Measurements from ENCODE around the gene NTN1.

The NTN1 gene

DNA sequence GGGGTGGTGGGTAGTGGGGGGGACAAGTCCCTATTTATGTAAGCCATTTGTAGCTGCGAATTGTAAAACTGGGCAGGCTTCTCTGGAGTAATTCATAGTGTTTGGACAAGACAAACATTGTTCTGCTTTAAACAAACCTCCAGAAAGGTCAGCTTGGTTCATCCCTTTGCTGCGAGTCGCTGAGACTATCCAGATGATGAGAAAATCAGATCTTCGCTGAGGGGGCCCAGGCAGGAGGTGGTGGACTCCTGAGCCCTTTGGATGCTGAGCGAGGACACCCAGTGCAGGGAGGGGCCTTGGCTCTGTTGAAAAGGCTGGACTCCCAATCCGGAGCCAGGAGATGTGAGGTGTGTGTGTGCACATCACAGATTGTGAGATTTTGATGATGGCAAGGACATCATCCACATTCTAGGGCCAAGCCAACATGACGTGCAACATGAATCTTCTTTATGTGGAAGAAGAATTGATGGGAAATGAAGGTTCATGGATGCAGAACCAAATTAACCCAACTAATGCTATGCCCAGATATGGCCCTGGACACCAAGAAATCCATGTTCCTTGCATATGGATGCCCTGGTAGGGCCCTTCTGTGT lies 15.0 kb upstream of the NTN1 start:
- no peak for DNase-seq (ENCODE audit: low spot score)

DNA sequence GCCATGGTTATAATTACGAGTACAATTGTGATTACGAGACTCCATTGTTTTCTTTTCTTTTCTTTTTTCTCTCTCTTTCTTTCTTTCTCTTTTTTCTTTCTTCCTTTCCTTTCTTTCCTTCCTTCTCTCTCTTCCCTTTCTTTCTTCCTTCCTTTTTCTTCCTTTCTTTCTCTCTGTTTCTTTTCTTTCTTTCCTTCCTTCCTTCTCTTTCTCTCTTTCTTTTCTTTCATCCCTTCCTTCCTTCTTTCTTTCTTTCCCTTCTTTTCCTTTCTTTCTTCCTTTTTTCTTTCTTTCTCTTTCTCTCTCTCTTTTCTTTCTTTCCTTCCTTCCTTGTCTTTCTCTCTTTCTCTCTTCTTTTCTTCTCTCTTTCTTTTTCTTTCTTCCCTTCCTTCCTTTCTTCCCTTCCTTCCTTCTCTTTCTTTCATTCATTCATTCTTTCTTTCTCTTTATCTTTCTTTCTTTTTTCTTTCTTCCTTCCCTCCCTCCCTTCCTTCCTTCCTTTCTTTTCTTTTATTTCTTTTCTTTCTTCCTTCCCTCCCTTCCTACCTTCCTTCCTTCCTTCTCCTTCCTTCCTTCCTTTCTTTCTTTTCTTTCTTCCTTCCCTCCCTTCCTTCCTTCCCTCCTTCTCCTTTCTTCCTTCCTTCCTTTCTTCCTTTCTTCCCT lies 14.1 kb upstream of the NTN1 start:
- DNase-seq (ENCODE audit: low spot score): no peak

GRCh38 chr17:9009096-9009495 lies 12.2 kb upstream of the NTN1 start:
- DNase-seq (ENCODE audit: low spot score): no peak

- no peak for DNase-seq (ENCODE audit: low spot score)
Observed at GRCh38 chr17:9009737-9010136, 11.6 kb upstream of the NTN1 start.

- no peak for DNase-seq (ENCODE audit: low spot score)
Observed at GRCh38 chr17:9011001-9011400, 10.3 kb upstream of the NTN1 start.

- no peak for DNase-seq (ENCODE audit: low spot score)
Observed at GRCh38 chr17:9016941-9017552, 4.3 kb upstream of the NTN1 start.

- DNase-seq (ENCODE audit: low spot score): no peak
Observed at GRCh38 chr17:9018726-9019125, 2.6 kb upstream of the NTN1 start.

GRCh38 chr17:9020096-9020823 lies 1.1 kb upstream of the NTN1 start:
- DNase-seq (ENCODE audit: low spot score): no peak

GRCh38 chr17:9020824-9021157 lies 519 bp upstream of the NTN1 start:
- no peak for DNase-seq (ENCODE audit: low spot score)

- peak; percentile 51 for DNase-seq (ENCODE audit: low spot score)
Observed at GRCh38 chr17:9021992-9022572, 772 bp downstream of the NTN1 start.

DNA sequence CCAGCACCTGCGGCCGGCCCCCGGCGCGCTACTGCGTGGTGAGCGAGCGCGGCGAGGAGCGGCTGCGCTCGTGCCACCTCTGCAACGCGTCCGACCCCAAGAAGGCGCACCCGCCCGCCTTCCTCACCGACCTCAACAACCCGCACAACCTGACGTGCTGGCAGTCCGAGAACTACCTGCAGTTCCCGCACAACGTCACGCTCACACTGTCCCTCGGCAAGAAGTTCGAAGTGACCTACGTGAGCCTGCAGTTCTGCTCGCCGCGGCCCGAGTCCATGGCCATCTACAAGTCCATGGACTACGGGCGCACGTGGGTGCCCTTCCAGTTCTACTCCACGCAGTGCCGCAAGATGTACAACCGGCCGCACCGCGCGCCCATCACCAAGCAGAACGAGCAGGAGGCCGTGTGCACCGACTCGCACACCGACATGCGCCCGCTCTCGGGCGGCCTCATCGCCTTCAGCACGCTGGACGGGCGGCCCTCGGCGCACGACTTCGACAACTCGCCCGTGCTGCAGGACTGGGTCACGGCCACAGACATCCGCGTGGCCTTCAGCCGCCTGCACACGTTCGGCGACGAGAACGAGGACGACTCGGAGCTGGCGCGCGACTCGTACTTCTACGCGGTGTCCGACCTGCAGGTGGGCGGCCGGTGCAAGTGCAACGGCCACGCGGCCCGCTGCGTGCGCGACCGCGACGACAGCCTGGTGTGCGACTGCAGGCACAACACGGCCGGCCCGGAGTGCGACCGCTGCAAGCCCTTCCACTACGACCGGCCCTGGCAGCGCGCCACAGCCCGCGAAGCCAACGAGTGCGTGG lies 1.5 kb downstream of the NTN1 start:
- DNase-seq (ENCODE audit: low spot score): no peak

DNA sequence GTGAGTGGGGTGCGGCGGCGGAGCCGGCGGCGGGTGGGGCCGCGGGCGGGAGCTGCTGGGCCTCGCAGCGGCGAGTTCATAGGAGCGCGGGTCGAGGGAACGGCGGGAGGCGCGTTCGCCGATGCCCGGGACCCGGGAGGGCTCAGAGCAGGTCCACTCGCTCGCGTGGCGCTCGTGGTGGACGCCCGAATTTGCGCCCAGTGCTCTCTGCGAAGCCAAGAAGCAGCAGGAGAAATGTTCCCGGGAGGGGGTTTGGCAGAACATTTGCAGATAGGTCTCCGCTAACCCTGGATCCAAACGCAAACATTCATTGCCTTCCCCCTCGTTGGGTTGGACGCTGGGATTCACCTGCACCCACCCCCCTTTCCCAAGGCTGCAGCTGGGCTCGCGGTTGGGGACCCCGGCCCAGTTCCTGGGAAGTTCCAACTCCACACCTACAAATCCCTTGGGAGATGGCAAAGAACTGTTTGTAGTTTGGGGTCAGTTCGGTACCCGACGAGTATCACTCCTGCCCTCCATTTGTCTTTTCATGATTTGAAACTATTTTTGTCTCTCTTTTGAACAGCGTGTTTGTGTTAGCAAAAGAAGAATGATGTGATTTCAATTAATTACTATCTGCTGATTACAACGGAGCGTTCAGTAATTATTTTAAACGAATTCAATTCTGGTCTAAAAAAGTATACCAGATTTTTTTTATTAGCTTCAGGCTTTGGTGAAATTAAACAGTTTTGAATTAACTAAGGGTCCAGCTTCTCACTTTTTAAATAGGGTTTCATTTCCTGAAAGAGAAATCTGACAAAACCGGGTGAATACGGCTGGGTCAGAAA lies 2.3 kb downstream of the NTN1 start:
- DNase-seq (ENCODE audit: low spot score): no peak

- DNase-seq (ENCODE audit: low spot score): no peak
Observed at GRCh38 chr17:9024497-9024896, 3.2 kb downstream of the NTN1 start.

GRCh38 chr17:9026741-9027140 lies 5.4 kb downstream of the NTN1 start:
- no peak for DNase-seq (ENCODE audit: low spot score)

- DNase-seq (ENCODE audit: low spot score): no peak
Observed at GRCh38 chr17:9028202-9028987, 7.1 kb downstream of the NTN1 start.

DNA sequence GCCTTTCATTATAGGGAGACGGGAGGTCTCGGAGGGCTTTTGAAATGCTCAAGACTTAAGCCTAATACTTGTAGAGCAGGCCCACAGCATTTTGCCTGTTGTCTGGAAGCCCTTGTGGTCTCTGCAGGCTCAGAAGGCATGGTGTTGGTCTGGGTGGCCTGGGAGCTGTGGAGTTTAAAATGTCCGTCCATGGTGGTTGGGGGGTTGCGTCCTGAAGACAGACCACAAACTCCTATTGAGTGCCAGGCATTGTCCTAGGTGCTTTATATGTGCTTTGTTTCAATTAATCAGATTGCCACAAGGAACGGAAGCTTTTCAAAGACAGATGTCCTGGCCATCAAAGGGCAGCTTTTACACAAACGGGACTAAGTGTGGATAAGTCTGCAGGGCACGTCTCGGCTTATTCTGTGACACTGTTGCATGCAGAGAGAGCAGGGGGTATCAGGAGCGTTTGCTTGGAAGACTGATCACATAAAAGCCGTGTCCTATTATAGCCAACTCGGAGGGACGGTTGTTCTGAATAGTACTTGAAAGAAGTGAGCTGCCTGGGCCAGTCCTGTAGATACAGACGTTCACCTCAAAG lies 7.8 kb downstream of the NTN1 start:
- DNase-seq (ENCODE audit: low spot score): no peak

GRCh38 chr17:9032151-9032550 lies 10.8 kb downstream of the NTN1 start:
- DNase-seq (ENCODE audit: low spot score): no peak

DNA sequence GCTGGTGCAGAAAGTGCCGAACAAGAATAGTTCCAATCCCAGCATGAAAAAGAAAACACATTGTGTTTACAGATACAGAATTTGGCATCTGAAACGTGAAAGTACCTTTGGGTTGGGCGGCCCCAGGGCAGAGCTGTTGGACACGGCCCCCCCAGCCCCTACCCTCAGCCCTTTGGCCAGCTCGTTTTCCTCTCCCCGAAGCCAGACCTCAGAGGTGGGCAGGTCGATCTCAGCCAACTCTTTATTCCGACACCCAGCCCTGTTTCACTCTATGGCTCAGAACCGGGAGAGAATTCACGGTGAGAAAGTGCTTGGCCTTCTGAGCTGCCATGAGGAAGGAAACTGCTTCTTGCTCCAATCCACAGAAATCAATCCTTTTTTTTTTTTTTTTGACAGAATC lies 11.3 kb downstream of the NTN1 start:
- DNase-seq (ENCODE audit: low spot score): no peak

DNA sequence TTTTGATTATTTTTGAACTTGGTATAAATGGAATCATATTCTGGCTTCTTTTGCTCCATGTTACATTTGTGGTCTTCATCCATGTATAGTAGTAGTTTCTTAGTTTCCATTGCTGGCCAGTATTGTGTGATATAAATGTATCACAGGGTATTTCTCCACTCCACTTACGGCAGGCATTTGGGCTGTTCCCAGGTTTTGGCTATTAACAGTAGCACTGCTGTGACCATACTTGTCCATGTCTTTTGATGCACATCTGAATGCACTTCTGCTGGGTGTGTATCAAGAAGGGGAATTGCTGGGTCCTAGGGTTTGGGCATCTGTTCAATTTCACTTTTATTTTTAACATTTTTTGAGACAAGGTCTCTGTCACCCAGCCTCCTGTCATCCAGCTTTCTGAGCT lies 13.9 kb downstream of the NTN1 start:
- no peak for DNase-seq (ENCODE audit: low spot score)

GRCh38 chr17:9036336-9036735 lies 15.0 kb downstream of the NTN1 start:
- DNase-seq (ENCODE audit: low spot score): no peak

Measured in AG08396 (cell line).